Calu3 (cell line): Measurements from ENCODE around the gene COTL1. TPM values are rescaled to one million over a fixed set of nuclear protein-coding genes. Genes with fewer than 3 reads are reported as not detected.

ENCODE experiments used
- BruUV-seq: library from RNA; stranded (reverse); fragments of 400-500 nt; replicated peaks from 2 replicates; lab custom pipeline; 2021; lab: Mats Ljungman, UMichigan
- CTCF ChIA-PET: fragments of 300-600 bp; sonication (Branson Sonifier 250); formaldehyde crosslinking; loops from one replicate; lab custom pipeline; 2022; ENCODE audit warnings: antibody characterized with exemption; lab: Charles Lee
- DNase-seq: peaks from one replicate; pipeline ENCODE4 v3.0.0; 2022
- H3K27ac Mint-ChIP-seq: one replicate; pipeline ENCODE4 v1.8.0; 2022; ENCODE audit warnings: mixed read lengths; ENCODE audit not compliant: unreplicated experiment
- H3K27me3 Mint-ChIP-seq: one replicate; pipeline ENCODE4 v1.8.0; 2022; ENCODE audit warnings: mixed read lengths; ENCODE audit not compliant: unreplicated experiment
- H3K36me3 Mint-ChIP-seq: one replicate; pipeline ENCODE4 v1.8.0; 2022; ENCODE audit warnings: mild to moderate bottlenecking, moderate library complexity, mixed read lengths; ENCODE audit not compliant: insufficient read depth, unreplicated experiment
- H3K4me1 Mint-ChIP-seq: one replicate; pipeline ENCODE4 v1.8.0; 2022; ENCODE audit warnings: mild to moderate bottlenecking, low read depth, mixed read lengths; ENCODE audit not compliant: unreplicated experiment
- H3K4me3 Mint-ChIP-seq: one replicate; pipeline ENCODE4 v1.8.0; 2022; ENCODE audit warnings: mild to moderate bottlenecking, low read depth, moderate library complexity, mixed read lengths; ENCODE audit not compliant: unreplicated experiment
- H3K9me3 Mint-ChIP-seq: one replicate; pipeline ENCODE4 v1.8.0; 2022; ENCODE audit warnings: low read depth, mixed read lengths; ENCODE audit not compliant: unreplicated experiment
- CTCF ChIP-seq: fragments of 200-600 bp; IDR thresholded peaks from one replicate; pipeline ENCODE4 v1.8.0; 2022; ENCODE audit warnings: antibody characterized with exemption; ENCODE audit not compliant: unreplicated experiment
- intact Hi-C: fragments of 100-400 bp; cut with micrococcal nuclease; formaldehyde crosslinking; loops from one replicate; pipeline ENCODE4 v1.10.0; 2022; ENCODE audit not compliant: unreplicated experiment
- total RNA-seq: library from RNA; stranded (reverse); gene quantifications from 2 replicates; pipeline ENCODE4 v1.2.3, GENCODE V29; 2022

Gene COTL1
- total RNA-seq, 1 experiment from 2014 or later, result 343 TPM

DNA sequence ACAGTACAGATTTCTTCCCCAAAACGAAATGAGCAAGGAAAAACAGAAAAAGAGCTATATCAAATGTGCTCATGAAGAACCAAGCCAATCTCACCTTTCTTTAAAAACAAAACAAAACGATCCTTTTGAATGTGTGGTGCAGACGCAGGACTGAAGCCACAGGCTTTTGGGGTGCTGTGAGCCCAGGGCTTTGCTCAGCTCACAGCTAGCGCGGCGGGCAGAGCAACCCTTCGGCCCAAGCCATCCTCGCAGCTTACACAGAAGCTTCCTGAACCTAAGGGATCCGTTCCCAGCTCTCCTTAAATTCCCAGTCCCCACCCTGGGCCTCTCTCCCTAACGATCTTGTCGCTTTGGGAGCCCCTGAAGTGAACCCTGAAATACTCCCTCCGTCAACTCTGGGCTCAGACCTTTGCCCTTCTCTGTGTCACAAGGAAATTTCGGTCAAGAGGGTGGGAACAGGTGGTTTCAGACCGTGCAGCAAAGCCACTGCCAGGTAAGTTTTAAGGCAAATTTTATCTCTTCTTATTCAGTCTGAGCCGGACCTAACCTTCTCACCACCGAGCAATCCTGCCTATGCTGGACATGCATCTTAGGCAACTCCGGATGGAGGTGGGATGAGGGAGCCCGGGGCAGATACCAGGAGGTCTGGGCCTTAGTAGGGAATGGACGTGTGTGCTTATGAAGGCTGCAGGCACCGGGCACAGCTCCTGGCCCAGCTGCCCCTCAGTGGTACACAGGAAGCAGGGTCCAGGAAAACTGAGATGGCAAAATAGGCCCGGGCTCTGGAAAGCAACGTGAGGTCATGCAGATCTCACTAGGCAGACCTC lies 52.0 kb downstream of the COTL1 start:
- no peak for DNase-seq
- no peak for TF ChIP-seq CTCF
- Mint-ChIP-seq H3K36me3 (peaks cover 80% of the 10 kb centered on the region), H3K9me3 (peaks cover 3% of the 10 kb centered on the region), H3K4me1 (peaks cover 44% of the 10 kb centered on the region), H3K27me3 (no peaks in the 10 kb centered on the region), H3K4me3 (no peak overlapping the region), H3K27ac (no peak overlapping the region)
- CTCF ChIA-PET, result interaction anchor here (0.6 kb wide), 2 partner anchors 14 to 187 kb away, joined by 3 to 4 read pairs; no protein-coding TSS in a partner anchor
- BruUV-seq, result TSS peak; percentile 94
- intact Hi-C loops, result no loop called here

DNA sequence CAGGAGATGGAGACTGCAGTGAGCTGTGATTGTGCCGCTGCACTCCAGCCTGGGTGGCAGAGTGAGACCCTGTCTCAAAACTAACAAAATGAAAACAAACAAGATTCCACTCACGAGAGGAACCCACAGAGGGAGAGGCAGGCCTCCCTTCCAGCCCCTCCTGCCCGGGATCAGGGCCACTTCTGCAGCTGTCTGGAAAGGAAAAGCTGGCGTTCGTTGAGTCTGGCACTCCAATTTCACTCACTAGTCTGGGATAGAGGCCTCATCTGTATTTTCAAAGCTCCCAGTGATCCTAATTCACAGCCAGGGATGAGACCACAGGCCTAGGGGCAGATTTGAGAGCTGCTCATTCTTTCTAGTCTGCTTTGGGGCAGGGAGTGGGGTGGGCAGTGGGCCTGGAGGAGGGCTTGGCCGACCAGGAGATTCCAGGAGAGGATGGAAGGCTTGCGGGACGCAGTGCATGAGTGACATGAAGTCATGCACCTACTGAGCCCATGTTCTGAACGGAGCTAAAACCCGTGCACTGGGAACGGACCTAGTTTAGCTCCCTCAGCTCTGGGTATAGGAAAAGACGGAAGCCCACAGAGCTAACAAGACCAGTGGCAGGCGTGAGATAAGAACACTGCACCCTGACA lies 54.0 kb downstream of the COTL1 start:
- BruUV-seq, result no TSS peak
- Mint-ChIP-seq H3K9me3 (peaks cover 3% of the 10 kb centered on the region), H3K27ac (no peak overlapping the region), H3K4me1 (peaks cover 46% of the 10 kb centered on the region), H3K4me3 (no peak overlapping the region), H3K27me3 (no peaks in the 10 kb centered on the region), H3K36me3 (peaks cover 79% of the 10 kb centered on the region)
- CTCF ChIA-PET, result interaction anchor here (0.8 kb wide), 1 partner anchor 11 kb away, joined by 3 read pairs; no protein-coding TSS in a partner anchor
- intact Hi-C loops, result no loop called here
- no peak for TF ChIP-seq CTCF
- no peak for DNase-seq

DNA sequence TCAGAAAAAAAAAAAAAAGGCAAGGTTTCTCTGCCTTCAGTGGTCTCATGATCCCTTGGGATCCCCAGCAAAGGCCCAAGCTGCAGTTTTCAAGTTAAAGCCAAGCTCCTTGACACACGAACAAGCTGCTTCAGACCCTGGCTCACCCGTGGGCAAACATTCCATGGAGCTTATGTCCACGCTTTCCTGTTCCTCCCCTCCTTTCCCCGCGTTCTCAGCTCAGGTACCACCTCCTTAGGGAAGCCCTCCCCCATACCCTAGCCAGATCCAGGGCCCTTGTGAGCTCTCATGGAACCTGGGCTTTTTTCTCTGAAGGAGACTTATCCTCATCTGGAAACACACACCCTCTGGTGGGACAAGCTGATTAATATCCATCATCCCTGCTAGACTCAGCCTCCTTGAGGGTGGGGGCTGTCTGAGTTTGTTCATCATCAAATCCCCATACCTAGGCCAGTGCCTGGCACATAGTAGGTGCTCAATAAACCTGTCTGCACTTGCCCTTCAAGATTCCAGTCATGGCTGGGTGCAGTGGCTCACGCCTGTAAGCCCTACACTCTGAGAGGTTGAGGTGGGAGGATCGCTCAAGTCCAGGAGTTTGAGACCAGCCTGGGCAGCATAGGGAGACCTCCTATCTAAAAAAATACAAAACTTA lies 54.7 kb downstream of the COTL1 start:
- TF ChIP-seq CTCF, result no peak
- peaks cover under 1% of the 10 kb centered on the region for H3K9me3 Mint-ChIP-seq
- CTCF ChIA-PET, result interaction anchor here (0.8 kb wide), 1 partner anchor 10 kb away, joined by 3 read pairs; no protein-coding TSS in a partner anchor
- H3K4me1 Mint-ChIP-seq, result peaks cover 41% of the 10 kb centered on the region
- H3K4me3 Mint-ChIP-seq, result no peak overlapping the region
- H3K27me3 Mint-ChIP-seq, result no peaks in the 10 kb centered on the region
- H3K27ac Mint-ChIP-seq, result no peak overlapping the region
- intact Hi-C loops, result no loop called here
- no TSS peak for BruUV-seq
- no peak for DNase-seq
- H3K36me3 Mint-ChIP-seq, result peaks cover 75% of the 10 kb centered on the region

- TF ChIP-seq CTCF, result no peak
- intact Hi-C loops, result no loop called here
- Mint-ChIP-seq H3K36me3 (peaks cover 66% of the 10 kb centered on the region), H3K27me3 (no peaks in the 10 kb centered on the region), H3K9me3 (no peaks in the 10 kb centered on the region), H3K4me1 (peaks cover 32% of the 10 kb centered on the region), H3K4me3 (no peak overlapping the region), H3K27ac (no peak overlapping the region)
- no peak for DNase-seq
- no TSS peak for BruUV-seq
- CTCF ChIA-PET, result interaction anchor here (1.0 kb wide), 1 partner anchor 29 kb away, joined by 3 read pairs; no protein-coding TSS in a partner anchor
These were observed 55.6 kb downstream of the COTL1 start for GRCh38 chr16:84562174-84562815.
